ENCODE measurements around the gene POM121L2.
A peak's percentile ranks its signal among the peaks of the same experiment; 100 is the strongest.
"Not testable (repeated sequence)": the region's sequence is repeated elsewhere in the genome, so short reads cannot be mapped to it uniquely, and the experiment has no call there.

Gene POM121L2

DNA sequence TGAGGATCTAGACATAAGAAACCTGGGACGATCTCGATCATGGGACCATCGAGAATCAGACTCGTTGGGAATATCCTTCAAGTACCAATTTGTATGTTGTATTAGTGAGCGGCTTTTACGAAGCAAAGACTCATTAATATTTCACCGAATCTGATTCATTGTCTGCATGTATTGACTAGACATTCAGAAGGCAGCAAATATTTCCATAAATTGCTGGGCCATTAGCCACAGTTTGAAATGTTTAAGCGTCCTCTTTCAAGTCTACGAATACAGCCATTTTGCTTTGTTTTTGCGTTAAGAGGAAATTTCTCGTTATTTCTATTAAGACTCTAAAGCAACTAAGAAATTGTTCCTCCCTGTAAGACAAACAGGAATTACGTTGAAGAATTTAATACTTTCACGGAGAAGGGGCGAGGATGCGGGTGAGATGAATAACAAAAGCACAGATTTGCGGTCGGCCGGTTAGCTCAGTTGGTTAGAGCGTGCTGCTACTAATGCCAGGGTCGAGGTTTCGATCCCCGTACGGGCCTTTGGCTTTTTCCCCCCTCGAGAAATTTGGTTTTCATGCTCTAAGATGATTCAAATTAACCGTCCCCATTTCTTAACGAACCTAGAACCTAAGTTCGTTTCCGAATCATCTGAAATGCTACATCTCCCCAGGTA, 18.5 kb downstream of the POM121L2 start:
- DNase-seq, result no peak

DNA sequence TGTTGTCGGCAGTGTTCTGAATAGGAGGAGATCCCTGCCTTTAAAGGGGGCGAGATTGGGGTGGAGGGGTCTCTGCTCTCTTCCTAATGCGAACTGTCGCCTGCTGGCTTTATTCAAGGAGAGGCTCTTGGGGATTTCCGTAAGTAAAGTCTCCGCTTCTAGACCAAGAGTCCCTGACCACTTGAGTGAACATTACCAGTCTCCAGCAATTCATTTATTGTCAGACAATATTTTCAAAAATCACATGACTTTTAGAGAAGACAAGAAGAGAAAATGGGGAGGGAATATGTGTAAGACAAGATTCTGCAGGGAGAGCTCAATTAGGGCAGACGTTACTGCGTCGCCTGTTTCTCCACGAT, 21.2 kb downstream of the POM121L2 start:
- DNase-seq, result no peak

DNA sequence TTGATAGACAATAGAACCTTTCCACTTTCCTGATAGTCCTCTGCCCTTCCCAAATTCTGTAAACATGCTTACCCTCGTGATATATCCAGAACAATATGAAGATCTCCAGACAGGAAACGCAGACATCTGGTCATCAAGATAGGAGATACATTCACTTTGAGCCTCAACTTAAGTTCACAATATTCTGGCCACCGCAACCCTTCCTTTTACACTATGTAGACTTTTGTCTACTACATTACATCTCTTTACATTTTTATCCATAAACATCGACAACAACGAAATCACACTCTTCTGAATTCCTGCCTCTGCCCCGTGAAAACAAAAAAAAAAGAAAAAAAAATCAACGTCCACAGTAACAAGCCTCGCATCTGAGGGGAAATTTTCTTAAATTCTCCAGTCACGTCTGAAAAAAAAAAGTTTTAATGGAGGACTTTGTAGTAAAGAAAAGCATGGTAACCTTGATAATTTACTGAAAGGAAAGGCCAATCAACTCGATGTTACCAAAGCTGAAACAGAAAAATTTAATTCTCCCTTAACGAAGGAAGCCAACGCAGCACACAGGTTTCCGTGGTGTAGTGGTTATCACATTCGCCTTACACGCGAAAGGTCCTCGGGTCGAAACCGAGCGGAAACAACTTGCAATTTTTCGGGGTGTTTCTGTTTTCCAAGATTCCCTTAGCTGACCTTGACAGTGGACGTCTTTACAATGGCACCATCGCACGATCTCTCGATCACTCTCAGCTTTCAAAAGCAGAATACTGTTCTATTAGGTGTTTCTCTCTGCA, 21.8 kb downstream of the POM121L2 start:
- DNase-seq, result no peak

DNA sequence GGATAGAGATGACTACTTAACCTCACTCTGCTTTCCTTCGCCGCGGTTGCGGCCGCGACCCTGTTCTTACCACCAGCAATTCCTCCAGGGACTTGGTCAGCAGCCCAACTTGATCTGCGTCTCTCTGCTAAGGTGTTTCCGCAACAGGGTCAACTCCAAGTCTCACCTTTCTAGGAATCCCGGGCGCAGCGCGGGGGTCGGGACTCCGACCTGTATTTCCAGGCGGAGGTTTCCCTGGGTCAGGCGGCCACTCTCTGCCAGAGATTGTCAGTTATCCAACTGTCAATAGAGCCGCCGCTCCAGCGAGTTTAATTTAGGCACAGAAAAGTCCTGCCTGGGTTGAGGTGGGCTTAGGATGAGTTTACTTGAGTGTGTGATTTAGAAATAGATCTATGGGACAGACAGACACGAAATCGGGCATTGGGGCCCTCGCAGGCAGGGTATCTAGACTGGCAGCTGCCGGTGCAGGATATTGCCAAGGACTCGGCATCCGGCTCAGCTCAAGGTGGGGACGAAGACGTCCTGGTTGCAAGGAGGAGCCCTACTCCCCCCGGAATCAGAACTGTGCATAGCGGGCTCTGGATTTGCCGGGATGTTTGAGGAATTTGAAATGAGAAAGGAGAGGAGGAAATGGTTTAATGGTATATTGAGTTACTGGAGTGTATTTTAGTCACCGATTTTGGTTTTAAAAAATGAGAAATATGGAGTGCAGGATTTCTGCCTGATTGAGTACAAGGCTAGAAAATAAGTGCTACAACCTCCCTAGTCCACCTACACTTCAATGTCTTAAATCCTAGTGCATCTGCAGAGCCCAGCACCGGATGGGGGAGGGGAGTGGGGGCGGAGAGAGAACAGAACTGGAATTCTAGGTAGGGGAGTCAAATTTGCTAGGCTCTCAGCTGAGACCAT, 23.7 kb downstream of the POM121L2 start:
- DNase-seq, result no peak

DNA sequence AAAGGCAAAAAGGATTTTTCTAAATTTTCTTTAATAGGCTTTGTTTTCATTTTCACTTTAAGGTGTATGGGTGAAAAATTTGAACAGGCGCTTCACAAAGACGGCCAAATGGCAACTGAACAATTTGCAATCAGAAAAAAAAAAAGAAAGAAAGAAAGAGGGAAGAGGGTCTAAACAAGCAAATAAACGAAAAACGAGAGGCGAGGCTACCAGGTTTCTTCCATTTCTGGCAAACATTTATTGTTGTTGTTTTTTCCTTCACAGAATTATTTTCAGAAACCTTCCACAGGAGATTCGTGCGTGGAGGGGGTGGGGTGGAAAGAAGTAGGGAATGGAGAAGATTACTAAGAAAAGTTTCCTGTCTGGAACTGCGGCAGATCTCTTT, 24.3 kb downstream of the POM121L2 start:
- DNase-seq, result no peak

DNA sequence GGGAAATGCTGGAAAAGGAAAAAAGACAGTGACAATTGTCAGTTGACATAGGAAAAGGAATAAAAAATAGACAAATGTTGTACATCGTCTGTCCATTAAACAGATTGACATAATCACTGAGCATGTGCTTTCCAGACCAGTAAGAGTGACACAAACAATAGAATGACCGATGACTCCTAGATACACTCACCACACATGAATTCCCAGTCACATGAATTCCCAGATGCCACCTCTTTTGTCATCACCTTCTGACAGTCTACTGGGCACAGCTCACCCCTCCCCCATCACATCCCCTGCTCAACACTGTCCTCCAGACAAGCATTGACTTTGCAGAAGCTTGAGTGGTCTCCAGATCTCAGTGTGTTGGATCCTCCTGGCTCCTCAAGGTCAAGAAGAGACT, 25.9 kb downstream of the POM121L2 start:
- no peak for DNase-seq

DNA sequence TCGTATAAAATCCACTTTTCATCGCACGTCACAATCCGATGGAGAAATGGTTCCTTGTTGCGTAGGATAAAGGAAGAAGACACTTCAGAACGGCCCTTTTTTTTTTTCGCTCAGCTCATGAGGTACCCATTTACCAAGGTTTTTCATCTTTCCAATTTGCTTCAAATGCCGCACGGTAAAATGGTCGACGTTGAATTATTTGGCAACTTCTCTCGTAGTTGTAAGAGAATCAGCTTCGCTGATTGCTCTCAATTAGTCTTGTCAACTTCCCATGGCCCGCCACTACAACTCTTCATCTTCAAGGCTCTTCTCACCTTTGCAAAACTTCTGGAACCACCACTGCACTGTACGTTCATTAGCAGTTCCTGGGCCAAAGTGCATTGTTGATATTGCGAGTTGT, 28.8 kb downstream of the POM121L2 start:
- DNase-seq, result no peak

DNA sequence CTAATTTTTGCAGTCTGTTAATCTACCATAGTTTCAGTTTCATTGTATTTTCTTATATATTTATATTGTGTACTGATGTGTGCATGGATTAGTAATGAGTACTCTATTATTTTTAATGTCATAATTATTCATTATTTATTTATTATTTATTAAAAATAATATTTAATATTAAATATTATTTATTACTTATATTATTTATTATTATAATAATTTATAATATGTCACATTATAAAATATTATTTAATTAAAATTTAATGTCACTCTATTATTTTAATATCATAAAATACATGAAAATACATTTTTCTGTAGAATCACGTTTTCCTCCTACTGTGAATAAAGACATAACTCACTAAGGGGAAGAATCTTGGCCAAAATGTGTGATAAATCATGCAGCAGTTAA, 30.5 kb downstream of the POM121L2 start:
- DNase-seq, result no peak

- DNase-seq, result no peak
Observed at GRCh38 chr6:27281105-27281539, 31.0 kb downstream of the POM121L2 start.

- no peak for DNase-seq
Observed at GRCh38 chr6:27280540-27281000, 31.5 kb downstream of the POM121L2 start.

DNA sequence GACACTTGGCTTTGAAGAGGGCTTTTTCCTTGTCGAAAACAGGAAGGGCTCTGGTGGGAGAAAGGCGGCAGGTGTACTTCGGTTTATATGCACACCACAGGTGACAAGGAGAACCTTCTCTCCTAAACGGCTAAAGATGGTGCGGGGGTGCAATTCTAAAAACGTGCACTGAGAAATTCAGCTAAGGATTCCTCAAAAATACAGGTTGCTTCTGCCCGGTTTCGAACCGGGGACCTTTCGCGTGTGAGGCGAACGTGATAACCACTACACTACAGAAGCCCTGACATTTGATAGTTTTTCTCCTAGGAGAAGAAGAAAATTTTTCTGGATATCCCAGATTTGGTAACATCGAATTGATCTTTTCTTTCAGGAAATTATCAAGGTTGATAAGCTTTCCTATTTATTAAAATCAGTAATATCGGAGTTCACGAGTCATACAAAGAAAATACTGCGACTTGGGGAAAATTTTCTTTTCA, 32.0 kb downstream of the POM121L2 start:
- DNase-seq, result peak; percentile 27

DNA sequence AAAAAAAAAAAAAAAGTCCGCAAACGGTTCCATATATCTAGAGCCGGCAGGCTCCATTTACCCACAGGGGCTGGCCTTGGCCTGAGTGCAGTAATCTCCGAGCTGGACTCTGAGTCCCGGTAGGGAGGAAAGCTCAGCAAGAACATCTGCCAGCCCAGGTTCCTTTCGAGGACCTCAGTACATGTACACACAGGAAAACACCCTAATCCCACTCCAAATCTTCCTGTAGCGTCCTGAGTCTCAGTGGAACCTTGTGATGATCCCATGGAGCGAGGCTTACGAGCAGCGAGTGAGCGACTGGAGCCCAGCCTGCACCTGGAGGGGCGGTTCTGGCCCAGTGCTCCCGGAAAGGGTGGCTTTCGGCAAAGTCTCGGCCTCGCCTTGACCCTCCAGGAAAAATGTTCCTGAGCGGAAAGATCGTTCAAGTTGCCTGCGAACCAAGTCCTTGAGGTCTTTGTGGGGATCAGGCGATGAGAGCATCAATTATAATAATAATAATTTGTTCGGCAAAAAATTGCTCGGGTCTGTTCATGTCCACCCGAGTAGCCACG, 32.5 kb downstream of the POM121L2 start:
- no peak for DNase-seq

DNA sequence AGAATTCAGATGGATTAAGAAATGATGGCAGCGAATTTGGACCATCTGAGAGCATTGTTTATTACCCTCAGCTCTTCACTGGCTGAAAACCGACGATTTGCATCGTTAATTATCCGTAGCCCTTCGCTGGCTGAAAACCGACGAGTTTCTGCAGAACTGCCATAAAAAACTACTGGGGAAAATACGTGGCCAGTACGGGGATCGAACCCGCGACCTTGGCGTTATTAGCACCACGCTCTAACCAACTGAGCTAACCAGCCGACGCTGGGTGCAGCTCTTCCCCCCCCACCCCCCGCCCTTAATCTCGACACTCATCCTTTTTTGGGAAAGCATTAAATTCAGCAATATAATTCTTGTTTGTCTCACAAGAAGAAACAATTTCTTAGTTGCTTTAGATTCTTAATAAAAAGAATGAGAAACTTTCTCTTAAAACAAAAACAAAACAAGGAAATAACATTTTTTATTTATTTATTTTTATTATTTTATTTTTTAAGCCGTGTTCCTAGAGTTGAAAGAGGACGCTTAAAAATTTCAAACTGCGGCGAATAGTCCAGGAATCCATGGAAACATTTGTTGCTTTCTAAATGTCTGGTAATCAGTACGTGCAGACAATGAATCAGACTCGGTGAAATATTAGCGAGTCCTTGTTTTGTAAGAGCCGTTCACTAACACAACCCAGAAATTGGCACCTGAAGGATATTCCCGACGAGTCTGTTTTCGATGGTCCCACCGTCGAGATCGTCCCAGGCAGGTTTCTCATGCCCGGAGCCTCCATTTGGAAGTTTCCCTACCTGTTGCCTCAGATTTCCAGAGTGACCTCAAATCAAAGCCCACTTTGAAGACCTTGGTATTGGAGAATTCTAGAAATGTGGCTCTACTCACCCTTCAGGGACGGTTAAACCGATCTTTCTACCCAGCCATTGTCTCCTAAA, 36.8 kb downstream of the POM121L2 start:
- DNase-seq, result no peak

DNA sequence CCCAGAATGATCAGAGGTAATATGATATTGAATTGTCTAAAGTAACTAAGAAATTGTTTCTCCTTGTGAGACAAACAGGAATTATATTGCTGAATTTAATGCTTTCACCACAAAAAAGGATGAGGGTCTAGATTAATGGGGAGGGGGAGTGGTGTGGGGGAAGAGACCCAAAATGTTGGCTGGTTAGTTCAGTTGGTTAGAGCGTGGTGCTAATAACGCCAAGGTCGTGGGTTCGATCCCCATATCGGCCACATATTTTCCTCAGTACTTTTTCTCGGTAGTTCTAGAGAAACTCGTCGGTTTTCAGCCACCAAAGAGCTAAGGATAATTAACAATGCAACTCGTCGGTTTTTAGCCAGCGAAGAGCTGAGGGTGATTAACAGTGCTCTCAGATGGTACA, 38.3 kb downstream of the POM121L2 start:
- no peak for DNase-seq

DNA sequence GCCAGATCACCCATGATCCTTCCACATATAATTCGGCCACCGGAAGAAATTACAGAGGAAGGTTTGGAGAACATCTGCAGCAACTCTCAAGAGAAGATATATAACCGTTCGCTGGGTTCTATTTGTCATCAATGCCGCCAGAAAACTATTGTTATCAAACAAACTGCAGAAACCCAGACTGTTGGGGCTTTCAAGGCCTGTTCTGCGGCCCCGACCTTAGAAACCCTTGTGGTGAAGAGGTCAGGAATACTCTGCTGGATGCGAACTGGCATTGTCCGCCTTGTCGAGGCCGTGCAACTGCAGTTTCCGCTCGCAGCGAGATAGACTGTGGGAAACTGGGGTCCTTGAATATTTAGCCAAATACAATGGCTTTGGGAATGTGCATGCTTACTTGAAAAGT, 43.3 kb downstream of the POM121L2 start:
- DNase-seq, result no peak

DNA sequence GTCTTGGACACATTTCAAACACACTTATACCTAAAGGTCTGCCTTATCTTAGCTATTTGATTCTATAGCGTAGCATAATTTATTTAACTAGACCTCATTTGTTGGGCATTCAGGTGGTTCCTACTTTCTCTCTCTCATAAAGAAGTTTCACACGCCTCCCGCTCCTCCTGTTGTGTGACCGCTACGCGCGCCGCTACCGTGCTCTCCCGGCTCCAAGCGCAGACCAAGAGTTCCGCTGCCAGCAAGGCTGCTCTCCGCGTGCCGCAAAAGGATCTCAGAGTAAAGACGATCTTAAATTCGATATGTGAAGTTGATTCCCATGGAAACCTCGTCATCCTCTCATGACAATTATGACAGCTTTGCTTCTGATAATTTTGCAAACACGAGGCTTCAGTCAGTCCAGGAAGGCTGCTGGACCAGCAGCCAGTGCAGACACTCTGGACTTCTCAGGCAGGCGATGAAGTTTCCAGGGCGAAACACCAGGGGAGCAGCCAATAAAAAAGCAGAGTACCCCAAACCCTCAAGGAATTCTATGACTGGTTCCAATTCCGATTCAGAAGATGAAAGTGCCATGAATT, 44.1 kb downstream of the POM121L2 start:
- DNase-seq, result no peak

DNA sequence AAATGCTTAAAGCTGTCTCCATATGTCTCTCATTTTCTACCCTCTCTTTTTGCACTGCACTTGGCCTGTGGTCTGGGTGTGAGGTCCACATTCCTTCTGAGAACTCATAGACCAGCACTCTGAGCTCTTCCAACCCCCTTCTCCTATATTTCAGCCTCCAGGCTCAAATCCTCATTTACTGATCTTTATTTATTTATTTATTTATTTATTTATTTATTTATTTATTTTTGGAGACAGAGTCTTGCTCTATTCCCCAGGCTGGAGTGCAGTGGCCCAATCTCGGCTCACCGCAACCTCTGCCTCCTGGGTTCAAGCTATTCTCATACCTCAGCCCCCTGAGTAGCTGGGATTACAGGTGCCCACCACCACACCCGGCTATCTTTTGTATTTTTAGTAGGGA, 45.1 kb downstream of the POM121L2 start:
- not testable (repeated sequence) for DNase-seq

DNA sequence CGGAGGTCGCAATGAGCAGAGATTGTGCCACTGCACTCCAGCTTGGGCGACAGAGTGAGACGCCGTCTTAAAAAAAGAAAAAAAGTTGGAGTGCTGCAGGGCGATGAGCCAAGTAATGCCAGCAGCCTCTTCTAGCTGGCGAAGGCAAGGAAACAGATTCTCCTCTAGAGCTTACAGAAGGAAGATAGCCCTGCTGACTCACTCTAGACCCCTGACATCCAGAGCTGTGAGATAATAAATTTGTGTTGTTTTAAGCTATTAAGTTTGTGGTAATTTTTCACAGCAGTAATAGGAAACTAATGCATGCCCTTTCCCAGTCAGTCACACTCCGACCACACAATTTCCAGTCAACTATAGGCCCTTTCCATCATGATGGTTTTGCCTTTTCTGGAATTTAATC, 48.2 kb downstream of the POM121L2 start:
- no peak for DNase-seq

DNA sequence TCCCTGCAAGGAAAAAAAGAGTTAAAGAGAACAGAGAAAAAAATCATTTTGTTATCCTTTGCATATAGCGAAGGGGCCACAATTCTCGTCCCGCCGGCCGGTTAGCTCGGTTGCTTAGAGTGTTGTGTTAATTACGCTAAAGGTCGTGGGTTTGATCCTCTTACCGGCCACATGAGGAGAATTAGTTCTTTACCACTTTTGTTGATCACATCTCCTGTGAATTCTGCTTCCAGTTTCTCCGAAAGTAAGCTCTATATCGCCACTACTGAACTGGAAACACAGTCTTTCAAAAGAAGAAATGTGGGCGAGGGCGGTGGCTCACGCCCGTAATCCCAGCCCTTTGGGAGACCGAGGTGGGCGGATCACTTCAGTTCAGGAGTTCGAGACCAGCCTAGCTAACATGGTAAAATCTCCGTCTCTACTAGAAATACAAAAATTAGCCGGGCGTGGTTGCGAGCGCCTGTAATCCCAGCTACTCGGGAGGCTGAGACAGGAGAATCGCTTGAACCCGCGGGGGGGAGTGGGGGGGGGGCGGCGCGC, 51.2 kb downstream of the POM121L2 start:
- no peak for DNase-seq

DNA sequence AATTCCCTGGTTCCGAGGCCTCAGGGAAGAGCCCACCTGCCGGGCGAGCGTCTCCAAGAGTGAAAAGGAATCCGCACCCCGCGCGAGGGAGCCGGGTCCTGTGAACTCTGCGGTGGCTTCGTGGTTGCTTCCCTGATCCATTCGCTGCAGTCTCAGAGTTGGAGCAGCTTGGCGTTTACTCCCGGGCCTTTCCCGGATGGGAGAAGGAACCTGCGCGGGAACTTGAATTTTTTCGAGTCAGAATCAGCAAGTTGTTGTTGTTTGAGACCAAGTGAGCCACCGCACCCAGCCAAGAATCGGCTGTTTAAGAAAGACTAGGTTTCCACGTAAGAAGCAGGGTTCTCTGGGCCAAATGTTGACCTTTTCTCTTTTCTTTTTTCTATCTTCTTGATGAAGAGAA, 51.7 kb downstream of the POM121L2 start:
- no peak for DNase-seq
